ENCODE measurements around the gene SH3BP4.

DNA sequence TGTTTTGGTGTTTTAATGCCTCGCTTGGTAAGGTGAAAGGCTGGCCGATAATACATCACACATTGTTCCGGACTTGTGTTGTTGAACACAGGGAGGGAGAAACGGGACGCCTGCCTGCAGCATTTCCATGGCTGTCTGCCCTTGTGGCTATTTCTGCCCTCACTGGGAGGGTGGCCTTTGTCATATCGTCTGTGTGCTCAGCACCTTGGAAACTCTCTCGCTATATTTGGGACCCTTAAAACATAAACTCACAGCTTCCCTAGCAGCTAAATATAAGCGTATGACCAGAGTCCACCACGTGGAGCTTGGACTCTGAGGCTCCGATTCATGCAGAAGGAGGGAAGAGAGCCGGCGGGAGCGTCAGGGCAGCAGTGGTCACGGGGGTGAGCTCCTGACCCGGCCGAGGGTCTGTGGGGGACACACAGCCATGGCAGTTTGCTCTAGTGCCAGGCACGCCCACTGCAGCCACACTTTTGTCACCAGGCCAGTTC is 111.7 kb downstream of the SH3BP4 start:
- no peak for TF ChIP-seq POLR2AphosphoS5 (IDR thresholded peaks at IDR 0.05; ENCODE audit: borderline replicate concordance, low read depth, low read length)
- TF ChIP-seq EZH2 (IDR thresholded peaks at IDR 0.05): no peak
